GM12891 (cell line): Measurements from ENCODE around the gene SHCBP1L.

Experiments
- POLR2A ChIP-seq: IDR thresholded peaks from 2 replicates; pipeline ENCODE4 v1.6.1; 2011; ENCODE audit warnings: low read depth, low read length, control low read depth
- POLR2AphosphoS5 ChIP-seq: IDR thresholded peaks from 2 replicates; pipeline ENCODE4 v1.6.1; 2011; ENCODE audit warnings: low read depth, low read length, control low read depth
- TAF1 ChIP-seq: IDR thresholded peaks from 2 replicates; pipeline ENCODE4 v1.6.1; 2011; ENCODE audit warnings: low read depth, low read length, control low read depth

- TF ChIP-seq POLR2A, result no peak
- no peak for TF ChIP-seq TAF1
- no peak for TF ChIP-seq POLR2AphosphoS5
These were observed 21.7 kb upstream of the SHCBP1L start for GRCh38 chr1:182974506-182975191.
